ENCODE results near the gene IRX3.
"Not testable (repeated sequence)": the region's sequence is repeated elsewhere in the genome, so short reads cannot be mapped to it uniquely, and the experiment has no call there.

IRX3 gene

GRCh38 chr16:54275956-54276355, 10.6 kb downstream of the IRX3 start:
- no peak for DNase-seq (ENCODE audit: low read depth)

DNA sequence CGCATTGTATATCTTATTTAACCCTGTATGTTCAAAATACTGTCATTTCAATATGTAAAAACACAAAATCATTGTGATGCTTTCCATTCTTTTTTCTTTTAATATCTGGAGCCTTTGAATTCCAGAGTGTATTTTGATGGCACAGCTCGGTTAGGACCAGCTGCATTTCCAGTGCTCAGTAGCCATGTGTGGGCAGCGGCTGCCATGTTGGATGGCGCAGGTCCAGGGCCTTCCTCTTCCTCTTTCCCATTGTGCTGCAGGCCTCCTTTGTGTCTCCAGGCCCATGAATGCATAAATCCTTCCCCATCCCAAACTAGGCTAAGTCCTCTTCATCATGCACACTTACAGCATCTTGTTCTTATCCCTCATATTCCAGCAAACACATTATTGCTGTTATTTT, 13.0 kb downstream of the IRX3 start:
- no peak for DNase-seq (ENCODE audit: low read depth)

- DNase-seq (ENCODE audit: low read depth), result no peak
These were observed 15.9 kb downstream of the IRX3 start for GRCh38 chr16:54270711-54271110.

DNA sequence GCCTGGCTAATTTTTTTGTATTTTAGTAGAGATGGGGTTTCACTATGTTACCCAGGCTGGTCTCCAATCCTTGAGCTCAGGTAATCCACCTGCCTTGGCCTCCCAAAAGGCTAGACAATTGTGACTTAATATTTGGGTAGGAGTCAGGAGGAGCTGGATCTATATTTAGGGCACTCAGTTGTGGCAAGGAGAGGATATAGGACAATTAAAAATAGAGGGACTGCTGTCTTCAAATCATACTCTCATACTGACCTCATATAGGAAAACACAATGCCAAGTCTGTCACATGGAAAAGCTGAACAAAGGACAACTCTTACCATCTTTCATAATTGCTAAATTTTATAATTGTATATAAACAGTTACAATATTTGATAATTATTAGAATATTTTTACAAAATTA, 17.1 kb downstream of the IRX3 start:
- DNase-seq (ENCODE audit: low read depth), result no peak

DNA sequence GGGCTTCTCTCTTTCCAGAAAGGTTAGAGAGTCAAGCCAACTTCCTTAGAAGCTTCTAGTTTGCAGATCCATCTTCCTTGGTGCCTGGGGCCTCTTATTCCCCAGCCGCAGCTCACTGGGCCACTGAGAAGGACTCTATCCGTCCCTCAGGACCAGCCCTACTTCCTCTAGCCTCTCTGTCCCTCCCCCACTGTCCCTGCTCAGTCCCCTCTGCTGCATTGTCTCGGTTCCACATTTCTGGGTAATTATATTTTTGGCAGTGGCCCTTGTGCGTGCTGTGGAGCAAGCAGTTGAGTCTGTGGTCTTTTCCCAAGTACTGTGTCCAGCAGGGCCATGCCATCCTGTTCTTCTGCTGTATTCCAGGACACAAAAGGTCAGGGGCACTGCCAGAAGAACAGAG, 17.8 kb downstream of the IRX3 start:
- no peak for DNase-seq (ENCODE audit: low read depth)

DNA sequence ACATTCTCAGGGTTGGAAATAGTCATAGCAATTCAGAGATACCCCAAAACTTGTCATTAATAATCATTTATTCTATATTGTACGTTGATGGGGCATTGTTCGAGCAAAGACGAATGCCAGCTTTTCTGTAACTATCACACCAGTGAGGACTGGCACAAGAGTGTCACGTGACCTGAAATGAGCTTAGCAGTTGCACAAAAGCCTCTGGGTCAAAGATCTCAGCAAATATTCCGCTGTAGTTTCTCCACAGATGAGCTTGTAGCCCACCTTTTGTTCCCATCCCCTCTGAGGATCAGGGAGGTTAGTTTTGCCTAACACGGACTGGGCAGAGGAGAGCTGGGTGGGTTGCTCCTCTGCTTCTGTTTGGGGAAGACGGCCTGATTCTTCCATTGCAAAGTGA, 18.2 kb downstream of the IRX3 start:
- DNase-seq (ENCODE audit: low read depth), result no peak

- no peak for DNase-seq (ENCODE audit: low read depth)
These were observed 20.1 kb downstream of the IRX3 start for GRCh38 chr16:54266363-54266955.

DNA sequence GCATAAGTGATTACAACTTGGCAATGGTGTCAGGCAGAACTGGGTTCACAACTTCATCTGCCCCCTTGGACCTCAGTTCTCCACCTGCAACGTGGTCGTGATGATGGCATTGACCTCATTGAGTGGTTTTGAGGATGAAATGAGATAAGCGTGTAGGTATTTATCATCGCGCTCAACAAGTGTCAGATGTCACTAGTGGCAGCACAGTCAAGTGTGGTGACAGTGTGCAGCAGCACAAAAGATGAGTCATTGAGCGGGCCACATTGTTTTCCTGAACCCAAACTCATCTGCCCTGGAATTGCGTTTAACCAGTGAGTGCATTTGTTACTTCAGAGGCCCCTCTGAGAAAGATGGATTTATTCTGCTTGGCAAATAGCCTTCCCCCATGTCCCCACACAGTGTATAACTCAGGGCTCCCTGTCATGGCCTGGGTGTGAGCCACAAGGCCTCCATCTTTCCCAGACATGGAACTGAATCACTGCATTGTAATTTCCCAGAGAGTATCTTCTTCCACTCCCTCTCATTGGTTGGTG, 20.9 kb downstream of the IRX3 start:
- DNase-seq (ENCODE audit: low read depth), result no peak

DNA sequence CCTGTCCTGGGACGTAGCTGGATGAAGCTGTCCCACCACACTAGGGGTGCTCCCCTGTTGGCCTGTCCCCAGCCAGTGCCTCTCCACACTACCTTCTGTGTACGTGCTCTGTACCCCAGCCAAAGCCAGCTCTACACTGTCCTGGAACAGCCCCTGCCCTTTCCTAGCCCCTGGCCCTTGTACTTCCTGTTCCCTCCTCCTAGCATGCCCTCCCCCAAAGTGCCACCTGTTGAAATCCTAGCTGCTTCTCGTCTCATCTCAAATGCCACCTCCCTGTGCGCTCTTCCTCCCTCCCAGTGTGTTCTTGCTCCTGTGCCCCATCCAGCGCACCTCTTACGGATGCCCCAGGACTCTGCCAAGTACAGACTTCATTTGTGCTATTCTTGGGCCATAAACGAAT, 33.5 kb downstream of the IRX3 start:
- DNase-seq (ENCODE audit: low read depth), result no peak

GRCh38 chr16:54248863-54249710, 37.5 kb downstream of the IRX3 start:
- no peak for DNase-seq (ENCODE audit: low read depth)

GRCh38 chr16:54247705-54248104, 38.9 kb downstream of the IRX3 start:
- DNase-seq (ENCODE audit: low read depth), result not testable (repeated sequence)

DNA sequence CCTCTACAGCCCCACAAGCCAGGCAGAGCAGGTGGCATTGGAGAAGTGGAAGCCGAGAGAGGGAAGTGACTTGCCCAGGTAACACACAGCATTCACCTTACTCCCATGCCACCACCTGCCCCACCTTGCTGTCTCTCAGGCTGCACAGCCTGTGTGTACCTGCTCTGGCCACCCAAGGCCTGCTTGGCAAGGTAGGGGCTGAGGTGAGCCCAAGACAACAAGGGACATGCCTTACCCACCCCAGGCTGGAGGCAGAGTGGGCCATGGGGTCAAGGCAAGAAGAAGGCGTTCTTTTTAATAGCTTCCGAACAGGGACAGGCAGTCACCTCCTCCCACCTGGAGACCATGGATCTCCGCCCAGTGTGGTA, 40.1 kb downstream of the IRX3 start:
- no peak for DNase-seq (ENCODE audit: low read depth)

DNA sequence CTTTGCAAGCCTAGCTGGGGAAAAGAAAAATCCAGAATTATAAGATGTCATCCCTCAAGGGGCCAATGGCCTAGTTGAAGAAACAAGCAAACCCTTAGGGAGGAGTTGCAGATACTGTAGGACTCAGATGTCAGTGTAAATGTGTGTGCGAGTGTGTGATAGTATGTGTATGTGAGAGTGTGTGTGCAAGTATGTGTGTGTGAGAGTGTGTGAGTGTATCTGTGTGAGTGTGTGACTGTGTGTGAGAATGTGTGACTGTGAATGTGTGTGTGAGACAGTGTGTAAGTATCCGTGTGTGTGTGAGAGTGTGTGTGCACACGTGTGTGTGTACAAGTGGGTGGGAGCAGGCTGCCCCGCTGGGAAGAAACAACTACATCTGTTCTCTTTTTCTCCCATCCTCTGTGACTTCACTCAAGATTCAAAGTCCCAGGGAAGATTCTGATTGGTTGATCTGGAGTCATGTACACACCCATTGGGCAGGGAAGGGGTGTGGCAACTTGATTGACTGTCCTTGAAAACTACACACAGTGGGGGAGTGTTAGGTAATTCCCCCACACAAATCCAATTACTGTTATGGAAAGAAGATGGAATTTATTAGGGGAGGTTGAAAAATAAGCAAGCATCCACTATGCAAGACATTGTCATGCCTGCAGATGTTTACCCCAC, 40.7 kb downstream of the IRX3 start:
- DNase-seq (ENCODE audit: low read depth), result no peak

DNA sequence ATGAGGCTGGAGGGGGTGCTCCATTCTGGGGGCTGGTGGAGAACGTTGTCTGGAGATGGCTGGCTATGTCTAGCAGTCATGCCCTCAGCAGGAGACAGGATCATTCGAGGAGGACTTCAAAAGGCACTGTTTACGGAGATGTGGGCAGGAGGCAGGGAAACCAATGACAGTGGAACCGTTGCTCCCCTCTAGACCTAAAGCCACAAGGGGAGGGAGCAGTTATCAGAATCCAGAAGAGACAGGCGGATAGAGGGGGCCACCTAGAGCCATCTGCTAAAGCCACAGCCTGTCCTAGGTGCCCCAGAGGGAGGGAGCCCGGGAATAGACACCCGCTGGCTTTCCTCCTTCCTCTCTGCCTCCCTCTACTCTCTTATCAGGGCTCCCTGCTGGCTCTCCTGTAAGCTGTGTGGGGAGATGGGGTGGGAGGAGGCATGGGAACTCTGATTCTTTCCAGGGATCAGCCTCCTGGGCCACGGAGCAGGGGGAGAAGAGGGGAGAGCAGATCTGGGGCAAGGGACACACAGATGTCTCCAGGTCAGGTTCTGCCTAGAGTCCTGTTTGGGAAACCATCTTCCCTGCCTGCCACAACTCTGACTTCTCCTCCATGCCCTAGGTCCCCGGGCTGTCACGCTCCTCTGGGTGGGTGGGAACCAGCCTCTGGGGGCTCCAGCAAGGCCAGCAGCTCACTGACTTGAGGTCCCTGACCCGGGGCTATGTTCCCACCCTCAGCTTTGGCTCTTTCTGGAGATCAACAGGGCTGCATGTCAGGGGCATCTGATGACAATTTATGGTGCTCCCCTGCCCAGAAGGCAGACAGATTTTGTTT, 42.3 kb downstream of the IRX3 start:
- no peak for DNase-seq (ENCODE audit: low read depth)

- no peak for DNase-seq (ENCODE audit: low read depth)
These were observed 43.4 kb downstream of the IRX3 start for GRCh38 chr16:54243202-54243601.

- DNase-seq (ENCODE audit: low read depth), result no peak
These were observed 44.4 kb downstream of the IRX3 start for GRCh38 chr16:54242199-54242598.

- DNase-seq (ENCODE audit: low read depth), result no peak
These were observed 45.1 kb downstream of the IRX3 start for GRCh38 chr16:54241525-54241924.

DNA sequence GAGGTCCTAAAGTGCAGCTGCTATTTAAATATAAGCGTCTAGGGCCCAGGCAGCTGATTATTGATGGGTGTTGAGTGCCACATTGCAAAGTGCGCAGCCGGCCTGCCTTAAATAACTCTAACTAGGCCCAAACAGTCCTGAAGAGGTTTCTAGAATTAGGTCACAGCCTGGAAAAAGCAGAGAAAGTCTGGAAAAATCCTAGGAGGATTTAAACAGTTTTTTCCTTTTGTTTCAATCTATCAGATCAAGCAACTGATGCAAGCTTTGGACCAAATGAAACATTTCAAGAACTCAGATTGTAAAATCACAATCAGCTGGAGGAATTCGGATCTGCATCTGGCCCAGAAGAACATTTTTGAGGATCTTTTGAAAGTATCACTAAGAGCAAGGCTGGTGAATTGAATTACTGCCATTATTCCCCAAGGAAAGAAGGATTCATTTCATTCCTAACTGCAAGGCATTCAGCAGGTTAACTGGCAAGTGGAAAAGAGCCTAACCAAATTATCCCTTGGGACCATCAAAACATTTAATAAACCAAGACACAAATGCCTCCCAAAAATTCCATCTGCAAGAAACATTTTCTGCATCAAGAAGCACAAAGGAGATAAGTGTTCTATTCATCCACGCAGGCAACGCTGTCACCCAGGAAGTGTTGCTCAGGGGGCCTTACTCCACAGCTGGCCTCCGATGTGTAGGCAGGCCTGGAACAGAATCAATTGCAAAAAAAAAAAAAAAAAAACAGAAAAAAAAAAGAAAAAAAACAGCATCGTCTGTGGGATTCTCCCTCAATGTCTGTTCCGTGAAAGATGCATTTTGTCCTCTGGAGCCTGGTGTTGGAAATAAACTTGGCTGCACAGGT, 46.1 kb downstream of the IRX3 start:
- DNase-seq (ENCODE audit: low read depth), result no peak

DNA sequence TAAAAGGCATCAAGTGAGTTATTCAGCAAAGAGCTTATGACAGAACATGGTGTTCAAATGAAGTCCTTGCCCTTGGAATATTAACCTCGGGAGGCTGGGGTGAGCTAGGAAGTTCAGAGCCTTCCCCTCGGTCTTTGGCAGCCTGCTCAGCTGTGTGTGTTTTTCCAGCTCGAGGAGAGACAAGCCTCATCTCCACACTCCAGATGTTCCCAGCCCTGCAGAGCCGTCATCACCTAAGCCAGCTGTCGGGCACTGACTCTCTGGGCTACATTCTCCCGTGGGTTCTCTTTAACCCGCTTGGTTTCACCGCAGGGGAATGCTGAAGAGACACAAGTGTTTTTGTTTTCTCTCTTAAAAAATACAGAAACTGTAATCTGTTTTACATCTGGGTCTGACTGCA, 47.1 kb downstream of the IRX3 start:
- DNase-seq (ENCODE audit: low read depth), result no peak

GRCh38 chr16:54236773-54237172, 49.8 kb downstream of the IRX3 start:
- no peak for DNase-seq (ENCODE audit: low read depth)

GRCh38 chr16:54233615-54234014, 53.0 kb downstream of the IRX3 start:
- DNase-seq (ENCODE audit: low read depth), result no peak

All from activated gamma-delta T cell treated with anti-CD3 and anti-CD28 coated beads, Interleukin-2, amount 50 U/mL, for 16 hours (primary cell).